Epithelial cell of esophagus (primary cell): ENCODE measurements around the gene PFAS.

Experiments
- DNase-seq: peaks from one replicate; pipeline ENCODE4 v3.0.0; 2010; ENCODE audit warnings: low read depth
- H3K4me3 ChIP-seq: 2 replicates; pipeline ENCODE4 v1.5.1; 2011; ENCODE audit warnings: mild to moderate bottlenecking, low read length, control low read depth
- CTCF ChIP-seq: IDR thresholded peaks from 2 replicates; pipeline ENCODE4 v1.5.1; 2011; ENCODE audit warnings: low read depth, mild to moderate bottlenecking, low read length, control low read depth, inconsistent platforms; ENCODE audit not compliant: insufficient read depth; ENCODE audit errors: missing control alignments

PFAS gene

GRCh38 chr17:8318010-8318935 is 69.2 kb downstream of the PFAS start:
- H3K4me3 ChIP-seq, result no peak overlapping the region
- no peak for DNase-seq
- TF ChIP-seq CTCF, result no peak
